HCT116 (cell line): ENCODE measurements around the gene CCL28. TPM values are rescaled to one million over a fixed set of nuclear protein-coding genes. Genes with fewer than 3 reads are reported as not detected.
"Not testable (repeated sequence)": the region's sequence is repeated elsewhere in the genome, so short reads cannot be mapped to it uniquely, and the experiment has no call there.

ENCODE experiments used
- ATAC-seq: fragments of 200-7000 bp; cut with Tn5 transposase; 2 replicates; pipeline ENCODE4 v1.9.1; 2020; ENCODE audit warnings: mild to moderate bottlenecking, moderate library complexity
- BruUV-seq: library from RNA; stranded (reverse); fragments of 400-500 nt; replicated peaks from 2 replicates; lab custom pipeline; 2021; lab: Mats Ljungman, UMichigan
- CTCF ChIA-PET: fragments of 300-600 bp; sonication (Branson Sonifier 250); formaldehyde crosslinking; loops from one replicate; lab custom pipeline; 2021; ENCODE audit warnings: antibody characterized with exemption; lab: Charles Lee
- POLR2A ChIA-PET: fragments of 300-600, 350-600 bp; sonication (Branson Sonifier 250); formaldehyde crosslinking; loops from one replicate; lab custom pipeline; 2021; ENCODE audit warnings: antibody characterized with exemption; lab: Charles Lee
- RAD21 ChIA-PET, 2 experiments: fragments of 300-600 bp; sonication (Branson Sonifier 250); formaldehyde crosslinking; loops; one replicate each; lab custom pipeline; 2023; ENCODE audit warnings: low total read pairs in 2 of 2; ENCODE audit not compliant: uncharacterized antibody in 2 of 2, unreplicated experiment in 2 of 2, low non-redundant PET in 1 of 2; lab: Charles Lee
- DNase-seq: peaks from one replicate; pipeline ENCODE4 v3.0.0-alpha.2; 2010; ENCODE audit warnings: low read depth, low spot score
- H2AFZ ChIP-seq: fragments of 200-600 bp; shearing (Covaris generic), sonication (generic); 2 replicates; pipeline ENCODE4 v1.6.1; 2017; ENCODE audit warnings: low read depth, mixed run types, mixed read lengths, antibody characterized with exemption, low read length; ENCODE audit not compliant: poor library complexity, severe bottlenecking
- H3K27ac ChIP-seq: 2 replicates; pipeline ENCODE4 v1.5.1; 2012; ENCODE audit warnings: low read depth, low read length
- H3K27me3 ChIP-seq: fragments of 200-600 bp; sonication (generic); 2 replicates; pipeline ENCODE4 v1.6.1; 2016; ENCODE audit warnings: mixed run types, low read length, mixed read lengths; ENCODE audit not compliant: insufficient read depth
- H3K36me3 ChIP-seq, 2 experiments: fragments of 200-500 bp in 1 of 2; fragments of 200-600 bp in 1 of 2; sonication (Bioruptor generic) in 1 of 2; sonication (generic) in 1 of 2; 2 replicates each; pipeline versions ENCODE4 v1.5.1 to v1.6.1; 2014 to 2016; ENCODE audit warnings: low read length in 2 of 2, inconsistent platforms in 1 of 2, mixed read lengths in 1 of 2, mixed run types in 1 of 2; ENCODE audit not compliant: insufficient read depth in 2 of 2, control insufficient read depth in 1 of 2
- H3K4me1 ChIP-seq, 2 experiments: fragments of 200-600 bp in 1 of 2; sonication (generic) in 1 of 2; 2 replicates each; pipeline versions ENCODE4 v1.5.1 to v1.6.1; 2012 to 2017; ENCODE audit warnings: low read length in 2 of 2, inconsistent platforms in 1 of 2, mild to moderate bottlenecking in 1 of 2, mixed read lengths in 1 of 2, mixed run types in 1 of 2, moderate library complexity in 1 of 2; ENCODE audit not compliant: insufficient read depth in 2 of 2, control insufficient read depth in 1 of 2
- H3K4me2 ChIP-seq: fragments of 200-600 bp; sonication (generic); 2 replicates; pipeline ENCODE4 v1.6.1; 2017; ENCODE audit warnings: mixed run types, low read length, mixed read lengths
- H3K4me3 ChIP-seq, 2 experiments: fragments of 200-600 bp in 1 of 2; sonication (generic) in 1 of 2; replicated peaks in 1 of 2; 2 replicates each; pipeline ENCODE4 v1.5.1; 2011 to 2016; ENCODE audit warnings: low read length in 2 of 2, control low read depth in 1 of 2, low read depth in 1 of 2, mild to moderate bottlenecking in 1 of 2, mixed read lengths in 1 of 2, mixed run types in 1 of 2
- H3K79me2 ChIP-seq: fragments of 200-600 bp; sonication (generic); 2 replicates; pipeline ENCODE4 v1.6.1; 2017; ENCODE audit warnings: mild to moderate bottlenecking, mixed run types, low read length, moderate library complexity, mixed read lengths; ENCODE audit not compliant: insufficient read depth
- H3K9ac ChIP-seq: fragments of 200-600 bp; sonication (generic); 2 replicates; pipeline ENCODE4 v1.6.1; 2016; ENCODE audit warnings: low read length, mixed read lengths
- H3K9me2 ChIP-seq: fragments of 200-600 bp; sonication (generic), shearing (Covaris generic); 2 replicates; pipeline ENCODE4 v1.6.1; 2017; ENCODE audit warnings: mixed run types, mild to moderate bottlenecking, moderate library complexity; ENCODE audit not compliant: insufficient read depth
- H3K9me3 ChIP-seq, 2 experiments: fragments of 200-500 bp in 1 of 2; fragments of 200-600 bp in 1 of 2; sonication (Bioruptor generic) in 1 of 2; sonication (generic) in 1 of 2; 2 replicates each; pipeline ENCODE4 v1.6.1; 2014 to 2017; ENCODE audit warnings: low read length in 2 of 2, mixed read lengths in 2 of 2, inconsistent platforms in 1 of 2, low read depth in 1 of 2, mild to moderate bottlenecking in 1 of 2, mixed run types in 1 of 2, moderate library complexity in 1 of 2; ENCODE audit not compliant: control insufficient read depth in 1 of 2, insufficient read depth in 1 of 2
- H4K20me1 ChIP-seq: fragments of 200-600 bp; sonication (generic), shearing (Covaris generic); 2 replicates; pipeline ENCODE4 v1.6.1; 2017; ENCODE audit warnings: mixed run types, mild to moderate bottlenecking, moderate library complexity; ENCODE audit not compliant: insufficient read depth
- EGR1 ChIP-seq: IDR thresholded peaks from 2 replicates; pipeline ENCODE4 v1.6.1; 2012; ENCODE audit warnings: low read depth
- SIN3A ChIP-seq: IDR thresholded peaks from 2 replicates; pipeline ENCODE4 v1.6.1; 2012; ENCODE audit warnings: low read depth
- ZFX ChIP-seq: fragments of 450-650 bp; IDR thresholded peaks from 2 replicates; pipeline ENCODE4 v1.6.1; 2017
- intact Hi-C: fragments of 100-400 bp; cut with micrococcal nuclease; formaldehyde crosslinking; loops from 2 replicates; pipeline ENCODE4 v1.10.0; 2022
- total RNA-seq: library from RNA; stranded (reverse); gene quantifications from one replicate; pipeline ENCODE4 v1.2.1, GENCODE V29; 2021; ENCODE audit not compliant: unreplicated experiment
- TF ChIP-seq, protein P1 (sequence below): IDR thresholded peaks from 2 replicates; pipeline ENCODE4 v1.6.1; 2012
- TF ChIP-seq, protein P2 (sequence below): IDR thresholded peaks from 2 replicates; pipeline ENCODE4 v1.6.1; 2011; ENCODE audit warnings: mild to moderate bottlenecking, low read length, moderate library complexity; ENCODE audit not compliant: insufficient replicate concordance; ENCODE audit errors: extremely low read depth

Gene CCL28
- total RNA-seq, 1 experiment from 2014 or later, result 0.25 TPM

- BruUV-seq, H3K9ac ChIP-seq, H3K79me2 ChIP-seq, H3K4me3 ChIP-seq, CTCF ChIA-PET, ATAC-seq, POLR2A ChIA-PET, H3K36me3 ChIP-seq, intact Hi-C loops, DNase-seq, H3K4me2 ChIP-seq, H3K4me1 ChIP-seq, H4K20me1 ChIP-seq, H3K27me3 ChIP-seq, H2AFZ ChIP-seq, H3K27ac ChIP-seq, RAD21 ChIA-PET, H3K9me2 ChIP-seq, H3K9me3 ChIP-seq: not testable (repeated sequence)
Measured at GRCh38 chr5:43365155-43365554, 47.0 kb downstream of the CCL28 start.

DNA sequence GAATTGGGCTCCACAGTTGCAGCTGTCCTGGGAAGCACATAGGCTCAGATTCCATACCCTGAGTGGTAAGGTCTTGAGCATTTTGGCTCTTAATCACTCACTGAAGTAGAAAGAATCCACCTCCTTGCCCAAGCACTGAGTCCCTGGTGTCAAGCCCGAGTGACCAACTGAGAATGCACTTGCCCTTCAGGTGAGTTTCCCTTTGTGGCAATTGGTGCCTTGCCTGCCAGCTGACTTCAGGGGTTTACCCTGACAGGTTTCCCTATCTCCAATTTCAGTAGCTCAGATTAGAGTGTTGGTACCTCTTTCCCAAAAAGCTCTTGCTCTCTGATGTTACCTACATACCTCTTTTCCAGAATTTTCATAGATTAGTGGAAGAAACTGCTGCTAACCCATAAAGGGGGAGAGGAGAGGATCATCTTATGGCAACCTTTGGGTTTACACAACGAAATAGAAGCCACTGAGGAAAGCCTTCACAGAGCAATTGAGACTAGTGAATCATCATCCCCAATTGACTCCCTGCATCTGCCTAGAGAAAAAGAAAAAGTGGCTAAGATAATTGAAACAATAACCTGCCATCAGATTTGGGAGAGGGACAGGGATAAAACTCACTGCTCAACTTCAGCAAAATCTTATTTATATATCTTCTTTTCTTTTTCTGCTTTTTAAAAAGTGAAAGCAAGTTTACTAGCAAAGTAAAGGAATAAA lies 48.6 kb downstream of the CCL28 start:
- ChIA-PET RAD21 (no interaction called here), POLR2A (no interaction called here), CTCF (no interaction called here)
- TF ChIP-seq EGR1 (no peak), ZFX (no peak), SIN3A (no peak)
- TF ChIP-seq, protein P1, sequence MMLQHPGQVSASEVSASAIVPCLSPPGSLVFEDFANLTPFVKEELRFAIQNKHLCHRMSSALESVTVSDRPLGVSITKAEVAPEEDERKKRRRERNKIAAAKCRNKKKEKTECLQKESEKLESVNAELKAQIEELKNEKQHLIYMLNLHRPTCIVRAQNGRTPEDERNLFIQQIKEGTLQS, result no peak
- TF ChIP-seq, protein P2, sequence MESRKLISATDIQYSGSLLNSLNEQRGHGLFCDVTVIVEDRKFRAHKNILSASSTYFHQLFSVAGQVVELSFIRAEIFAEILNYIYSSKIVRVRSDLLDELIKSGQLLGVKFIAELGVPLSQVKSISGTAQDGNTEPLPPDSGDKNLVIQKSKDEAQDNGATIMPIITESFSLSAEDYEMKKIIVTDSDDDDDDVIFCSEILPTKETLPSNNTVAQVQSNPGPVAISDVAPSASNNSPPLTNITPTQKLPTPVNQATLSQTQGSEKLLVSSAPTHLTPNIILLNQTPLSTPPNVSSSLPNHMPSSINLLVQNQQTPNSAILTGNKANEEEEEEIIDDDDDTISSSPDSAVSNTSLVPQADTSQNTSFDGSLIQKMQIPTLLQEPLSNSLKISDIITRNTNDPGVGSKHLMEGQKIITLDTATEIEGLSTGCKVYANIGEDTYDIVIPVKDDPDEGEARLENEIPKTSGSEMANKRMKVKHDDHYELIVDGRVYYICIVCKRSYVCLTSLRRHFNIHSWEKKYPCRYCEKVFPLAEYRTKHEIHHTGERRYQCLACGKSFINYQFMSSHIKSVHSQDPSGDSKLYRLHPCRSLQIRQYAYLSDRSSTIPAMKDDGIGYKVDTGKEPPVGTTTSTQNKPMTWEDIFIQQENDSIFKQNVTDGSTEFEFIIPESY, result no peak
- H3K79me2 ChIP-seq, result no peaks in the 10 kb centered on the region
- no peaks in the 10 kb centered on the region for H3K27me3 ChIP-seq
- no peak overlapping the region for H2AFZ ChIP-seq
- H3K36me3 ChIP-seq, result no peaks in the 10 kb centered on the region
- no peak overlapping the region for H3K4me3 ChIP-seq
- no peaks in the 10 kb centered on the region for H3K9me2 ChIP-seq
- no TSS peak for BruUV-seq
- no peaks in the 10 kb centered on the region for H3K4me1 ChIP-seq
- intact Hi-C loops, result no loop called here
- H3K9ac ChIP-seq, result no peak overlapping the region
- no peak for ATAC-seq
- H3K9me3 ChIP-seq, result peaks cover 0 to 11% of the 10 kb centered on the region in 2 experiments; a peak in 1 of 4 replicates
- DNase-seq, result no peak
- H3K4me2 ChIP-seq, result no peak overlapping the region
- no peaks in the 10 kb centered on the region for H4K20me1 ChIP-seq
- no peak overlapping the region for H3K27ac ChIP-seq
